GM18873 (cell line): ENCODE data around the gene BCAS3.
"Not testable (repeated sequence)": the region's sequence is repeated elsewhere in the genome, so short reads cannot be mapped to it uniquely, and the experiment has no call there.

Source experiments
- ATAC-seq: cut with Tn5 transposase; IDR thresholded peaks from one replicate; pipeline ENCODE4 v1.9.1; 2021; ENCODE audit warnings: mild to moderate bottlenecking, moderate library complexity, moderate number of reproducible peaks; ENCODE audit not compliant: unreplicated experiment, low FRiP score

BCAS3 gene

GRCh38 chr17:60671482-60671881, 6.2 kb upstream of the BCAS3 start:
- ATAC-seq: no peak

GRCh38 chr17:60674637-60675036, 3.0 kb upstream of the BCAS3 start:
- not testable (repeated sequence) for ATAC-seq

- no peak for ATAC-seq
Observed at GRCh38 chr17:60675997-60676396, 1.7 kb upstream of the BCAS3 start.

DNA sequence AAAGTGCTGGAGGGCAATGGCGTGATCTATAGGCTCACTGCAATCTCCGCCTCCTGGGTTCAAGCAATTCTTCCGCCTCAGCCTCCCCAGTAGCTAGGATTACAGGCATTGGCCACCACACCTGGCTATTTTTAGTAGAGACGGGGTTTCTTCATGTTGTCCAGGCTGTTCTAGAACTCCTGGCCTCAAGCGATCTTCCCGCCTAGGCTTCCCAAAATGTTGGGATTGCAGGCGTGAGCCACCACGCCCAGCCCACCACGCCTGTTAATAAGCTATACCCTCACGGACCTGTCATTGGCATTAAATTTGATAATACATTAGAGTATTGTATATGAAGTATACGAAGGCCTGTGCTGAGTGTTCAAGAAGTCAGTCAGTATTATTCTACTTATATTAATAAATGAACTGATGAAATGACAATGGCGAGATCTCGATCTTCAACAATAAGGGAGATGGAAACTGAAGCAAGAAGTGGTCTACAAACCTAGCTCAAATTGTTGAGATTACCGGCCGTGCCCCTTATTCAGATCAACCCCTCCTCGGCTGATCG, 818 bp upstream of the BCAS3 start:
- no peak for ATAC-seq

DNA sequence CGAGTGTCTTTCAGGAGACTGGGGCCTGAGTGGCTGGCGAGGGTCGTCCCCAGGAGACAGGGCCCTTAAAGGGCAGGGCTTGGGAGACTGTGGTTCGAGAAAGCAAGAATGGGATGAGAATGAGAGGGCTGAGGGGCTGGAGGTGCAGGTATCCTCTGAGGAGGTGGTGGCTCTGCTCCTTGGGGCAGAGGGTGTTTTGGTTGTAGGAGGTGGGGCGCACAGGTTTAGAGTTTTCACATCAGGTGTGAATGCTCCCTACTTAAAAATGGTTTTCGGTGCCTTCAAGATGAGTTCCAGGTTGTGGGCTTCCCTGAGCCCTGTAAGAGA, 430 bp downstream of the BCAS3 start:
- no peak for ATAC-seq

DNA sequence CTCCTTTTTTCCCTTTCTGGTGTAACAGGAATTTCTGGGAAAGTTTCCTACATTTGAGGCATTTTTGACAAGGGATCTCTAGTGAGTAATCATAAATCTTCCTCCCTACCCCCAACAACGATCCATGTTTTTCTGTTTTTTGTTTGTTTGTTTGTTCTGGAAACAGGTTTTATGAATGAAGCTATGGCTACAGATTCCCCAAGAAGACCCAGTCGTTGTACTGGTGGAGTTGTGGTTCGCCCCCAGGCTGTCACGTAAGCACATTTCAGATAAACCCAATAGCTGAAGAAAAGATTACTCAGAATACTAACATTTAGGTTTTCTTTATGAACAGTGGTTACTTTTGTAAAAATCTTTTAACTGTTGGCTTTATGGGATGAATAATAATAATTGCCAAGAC, 1.6 kb downstream of the BCAS3 start:
- ATAC-seq: no peak

- ATAC-seq: no peak
Observed at GRCh38 chr17:60680754-60681153, 3.1 kb downstream of the BCAS3 start.

DNA sequence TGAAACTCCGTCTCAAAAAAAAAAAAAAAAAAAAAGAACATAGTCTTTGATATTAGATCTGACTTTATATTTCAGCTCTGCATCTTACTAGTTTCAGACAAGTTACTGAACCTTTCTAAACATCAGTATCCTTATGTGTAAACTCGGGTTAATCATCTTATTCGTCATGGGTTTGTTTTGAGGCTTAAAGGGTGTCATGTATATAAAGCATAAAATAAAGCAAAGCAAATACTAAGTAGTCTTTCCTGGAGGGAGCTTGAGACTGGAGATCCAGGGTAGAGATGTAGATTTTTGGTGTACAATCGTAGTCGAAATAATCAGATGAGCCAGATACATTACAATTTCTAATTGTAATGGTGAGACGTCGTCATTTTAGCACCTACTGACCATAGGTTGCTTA, 7.8 kb downstream of the BCAS3 start:
- ATAC-seq: no peak

DNA sequence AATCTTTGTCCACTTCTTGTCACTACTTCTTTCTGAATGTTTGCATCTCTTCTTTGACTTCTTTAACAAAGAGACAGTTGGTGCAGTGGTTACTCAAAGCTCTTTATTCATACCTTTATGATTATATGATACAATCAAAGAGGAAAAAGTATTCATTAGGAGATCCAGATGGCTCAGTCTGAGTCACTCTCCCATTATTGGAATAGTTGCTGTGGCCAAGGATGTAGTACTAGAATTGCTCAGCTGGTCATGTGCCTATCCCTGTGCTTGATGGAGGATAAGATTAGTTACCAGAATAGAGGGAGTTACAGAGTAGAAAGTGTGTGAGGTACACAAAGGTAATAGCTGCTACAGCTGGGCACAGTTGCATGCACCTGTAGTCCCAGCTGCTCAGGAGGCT, 18.3 kb downstream of the BCAS3 start:
- no peak for ATAC-seq

DNA sequence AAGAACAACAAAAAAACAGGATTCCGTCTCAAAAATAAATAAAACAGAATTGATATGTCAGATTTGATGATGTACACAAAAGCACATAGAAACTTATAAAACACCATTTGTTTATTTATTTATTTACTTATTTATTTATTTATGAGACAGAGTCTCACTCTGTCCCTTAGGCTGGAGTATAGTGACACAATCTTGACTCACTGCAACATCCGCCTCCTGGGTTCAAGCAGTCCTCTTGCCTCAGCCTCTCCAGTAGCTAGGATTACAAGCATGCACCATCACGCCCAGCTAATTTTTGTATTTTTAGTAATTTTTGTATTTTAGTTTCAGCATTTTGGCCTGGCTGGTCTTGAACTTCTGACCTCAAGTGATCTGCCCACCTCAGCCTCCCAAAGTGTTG, 21.4 kb downstream of the BCAS3 start:
- no peak for ATAC-seq

DNA sequence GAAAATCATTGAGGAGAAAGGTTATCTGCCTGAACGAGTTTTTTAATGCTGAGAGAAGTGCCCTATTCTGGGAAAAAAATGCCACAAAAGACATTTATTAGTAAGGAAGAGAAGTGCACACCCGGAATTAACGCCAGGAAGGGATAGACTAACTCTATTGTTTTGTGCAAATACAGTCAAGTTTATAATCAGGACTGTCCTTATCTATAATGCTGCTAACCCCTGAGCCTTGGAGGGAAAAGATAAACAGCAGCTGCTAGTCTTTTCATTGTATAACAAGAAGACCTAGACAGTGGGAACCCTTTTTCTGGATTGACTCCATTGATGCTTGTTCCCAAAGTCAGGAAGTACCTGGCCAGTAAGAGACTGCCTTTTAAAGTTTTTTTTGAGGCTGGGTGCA, 26.5 kb downstream of the BCAS3 start:
- no peak for ATAC-seq

GRCh38 chr17:60712675-60713074, 35.0 kb downstream of the BCAS3 start:
- no peak for ATAC-seq

DNA sequence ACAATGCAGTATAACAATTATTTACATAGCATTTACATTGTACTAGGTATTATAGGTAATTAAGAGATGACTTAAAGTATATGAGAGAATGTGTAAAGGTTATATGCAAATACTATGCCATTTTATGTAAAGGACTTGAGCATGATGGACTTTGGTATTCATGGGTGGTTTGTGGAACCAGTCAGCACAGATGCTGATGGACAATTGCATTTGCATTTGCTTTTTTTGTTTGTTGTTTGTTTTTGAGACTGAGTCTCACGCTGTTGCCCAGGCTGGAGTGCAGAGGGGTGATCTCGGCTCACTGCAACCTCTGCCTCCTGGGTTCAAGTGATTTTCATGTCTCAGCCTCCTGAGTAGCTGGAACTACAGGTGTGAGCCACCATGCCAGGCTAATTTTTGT, 36.0 kb downstream of the BCAS3 start:
- no peak for ATAC-seq

GRCh38 chr17:60716766-60717165, 39.1 kb downstream of the BCAS3 start:
- no peak for ATAC-seq

GRCh38 chr17:60717814-60718213, 40.2 kb downstream of the BCAS3 start:
- ATAC-seq: no peak

GRCh38 chr17:60720763-60721531, 43.3 kb downstream of the BCAS3 start:
- ATAC-seq: no peak

DNA sequence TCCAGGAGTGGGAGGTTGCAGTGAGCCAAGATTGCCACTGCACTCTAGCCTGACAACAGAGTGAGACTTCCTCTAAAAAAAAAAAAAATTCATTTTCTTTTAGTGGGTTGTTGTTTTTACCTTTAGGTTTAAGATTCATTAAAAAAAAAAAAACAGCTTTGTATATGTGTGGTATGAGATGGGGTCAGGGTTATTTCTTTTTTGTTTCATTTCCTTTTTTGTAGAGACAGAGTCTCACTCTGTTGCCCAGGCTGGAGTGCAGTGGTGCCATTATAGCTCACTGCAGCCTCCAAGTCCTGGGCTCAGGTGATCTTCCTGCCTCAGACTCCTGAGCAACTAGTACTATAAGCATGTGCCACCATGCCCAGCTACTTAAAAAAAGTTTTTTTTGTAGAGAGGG, 47.0 kb downstream of the BCAS3 start:
- ATAC-seq: no peak

GRCh38 chr17:60729854-60730253, 52.2 kb downstream of the BCAS3 start:
- no peak for ATAC-seq

DNA sequence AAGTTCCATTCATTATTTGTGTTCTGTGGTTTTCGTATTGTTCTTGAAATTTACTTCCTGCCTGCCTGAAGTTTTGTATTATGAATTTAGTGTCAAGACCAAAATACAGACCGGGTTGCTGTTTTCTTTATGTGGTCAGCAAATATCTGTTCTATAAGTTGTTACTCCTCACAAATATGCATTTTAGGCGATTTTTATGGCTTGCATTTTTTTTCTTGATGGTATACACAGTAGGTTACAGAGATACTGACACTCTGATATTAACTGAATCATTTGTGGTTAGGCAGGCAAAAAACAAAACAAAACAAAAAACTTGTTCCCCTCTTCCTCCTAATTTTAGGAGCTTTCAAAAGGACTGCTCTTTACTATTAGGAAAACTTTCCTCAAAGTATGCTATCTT, 52.6 kb downstream of the BCAS3 start:
- no peak for ATAC-seq

- ATAC-seq: no peak
Observed at GRCh38 chr17:60738287-60738686, 60.6 kb downstream of the BCAS3 start.

- ATAC-seq: no peak
Observed at GRCh38 chr17:60740584-60740983, 62.9 kb downstream of the BCAS3 start.

DNA sequence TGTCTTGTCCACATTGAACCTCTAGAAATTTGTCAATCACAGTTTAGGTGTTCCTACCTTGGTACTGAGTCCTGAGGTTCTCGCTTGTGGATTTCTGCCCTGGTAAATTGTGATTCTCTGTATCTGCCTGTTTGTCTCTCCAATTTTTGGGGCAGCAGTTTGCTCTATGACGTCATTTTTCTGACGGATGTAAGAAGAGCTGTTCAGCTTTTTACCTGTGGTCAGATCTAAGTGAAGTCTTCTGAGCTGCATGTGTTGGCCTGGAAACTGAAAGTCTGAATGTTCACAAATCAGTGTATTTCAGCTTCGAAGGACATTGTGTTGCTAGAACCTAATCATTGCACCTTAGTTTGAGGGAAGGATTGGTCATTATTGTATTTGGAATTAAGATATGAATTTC, 63.4 kb downstream of the BCAS3 start:
- no peak for ATAC-seq

- ATAC-seq: no peak
Observed at GRCh38 chr17:60743282-60743681, 65.6 kb downstream of the BCAS3 start.
